GM12878 (cell line): ENCODE data around the gene PTPRD. TPM values are rescaled to one million over a fixed set of nuclear protein-coding genes. Genes with fewer than 3 reads are reported as not detected.

ENCODE experiments used
- ATAC-seq: fragments of 200-7000 bp; cut with Tn5 transposase; 3 replicates; pipeline ENCODE4 v1.9.1; 2020; ENCODE audit warnings: mild to moderate bottlenecking, moderate library complexity
- BruUV-seq: library from RNA; stranded (reverse); fragments of 400-500 nt; replicated peaks from 2 replicates; lab custom pipeline; 2021; lab: Mats Ljungman, UMichigan
- CTCF ChIA-PET: fragments of 300-600 bp; sonication (Branson Sonifier 250); formaldehyde crosslinking; extraction: SDS; loops from one replicate; lab custom pipeline; 2021; ENCODE audit warnings: inconsistent platforms; lab: Yijun Ruan, JAX
- POLR2A ChIA-PET: fragments of 350-600 bp; formaldehyde crosslinking; extraction: SDS; loops from one replicate; lab custom pipeline; 2021; ENCODE audit warnings: inconsistent platforms; lab: Charles Lee
- RAD21 ChIA-PET: fragments of 300-600 bp; sonication (Branson Sonifier 250); formaldehyde crosslinking; loops from one replicate; lab custom pipeline; 2023; ENCODE audit warnings: antibody characterized with exemption; ENCODE audit not compliant: unreplicated experiment; lab: Charles Lee
- SMC1A ChIA-PET: fragments of 300-600 bp; sonication (Branson Sonifier 250); formaldehyde crosslinking; loops from one replicate; lab custom pipeline; 2023; ENCODE audit not compliant: unreplicated experiment, uncharacterized antibody; lab: Charles Lee
- DNase-seq: peaks from one replicate; pipeline ENCODE4 v3.0.0-alpha.2; 2011; ENCODE audit warnings: low read depth, low spot score
- FAIRE-seq: peaks from 3 replicates; lab custom pipeline; 2011; peaks lifted over from hg19 to GRCh38; lab: Jason Lieb, UNC
- H2AFZ ChIP-seq: 2 replicates; pipeline ENCODE4 v1.6.0; 2011; ENCODE audit warnings: low read depth, low read length, control low read depth; ENCODE audit not compliant: control insufficient read depth
- H3K27ac ChIP-seq: 2 replicates; pipeline ENCODE4 v1.5.1; 2011; ENCODE audit warnings: control low read depth; ENCODE audit not compliant: control insufficient read depth, insufficient read depth
- H3K27me3 ChIP-seq, 2 experiments: replicated peaks in 1 of 2; 2 replicates each; pipeline versions ENCODE4 v1.6.0 to v1.6.1; 2011; ENCODE audit warnings: low read length in 1 of 2; ENCODE audit not compliant: control insufficient read depth in 2 of 2, insufficient read depth in 2 of 2
- H3K36me3 ChIP-seq, 2 experiments: 2 replicates each; pipeline ENCODE4 v1.5.1; 2011; ENCODE audit warnings: low read length in 1 of 2; ENCODE audit not compliant: control insufficient read depth in 2 of 2, insufficient read depth in 2 of 2
- H3K4me1 ChIP-seq: 2 replicates; pipeline ENCODE4 v1.6.1; 2011; ENCODE audit warnings: mild to moderate bottlenecking, low read length, moderate library complexity, mixed read lengths; ENCODE audit not compliant: control insufficient read depth, insufficient read depth
- H3K4me2 ChIP-seq: 2 replicates; pipeline ENCODE4 v1.6.0; 2011; ENCODE audit warnings: control low read depth; ENCODE audit not compliant: control insufficient read depth, insufficient read depth
- H3K4me3 ChIP-seq: fragments of 200-600 bp; sonication (generic); 2 replicates; pipeline ENCODE4 v1.5.1; 2016
- H3K79me2 ChIP-seq: 2 replicates; pipeline ENCODE4 v1.6.0; 2011; ENCODE audit warnings: low read length; ENCODE audit not compliant: control insufficient read depth, insufficient read depth
- H3K9ac ChIP-seq: 2 replicates; pipeline ENCODE4 v1.8.0; 2011; ENCODE audit warnings: low read length, control low read depth, mixed read lengths; ENCODE audit not compliant: control insufficient read depth, insufficient read depth
- H3K9me3 ChIP-seq: replicated peaks from 3 replicates; pipeline ENCODE4 v1.5.1; 2011; ENCODE audit warnings: mild to moderate bottlenecking, low read length; ENCODE audit not compliant: control insufficient read depth, insufficient read depth
- H4K20me1 ChIP-seq: 2 replicates; pipeline ENCODE4 v1.6.0; 2011; ENCODE audit not compliant: control insufficient read depth, insufficient read depth
- BCLAF1 ChIP-seq: fragments of 450-650 bp; IDR thresholded peaks from 2 replicates; pipeline ENCODE4 v1.6.1; 2017; ENCODE audit warnings: antibody characterized with exemption, mild to moderate bottlenecking, moderate library complexity
- CHD2 ChIP-seq: IDR thresholded peaks from 2 replicates; pipeline ENCODE4 v1.6.1; 2011; ENCODE audit warnings: low read depth, low read length, improper control_type of control experiment, borderline replicate concordance
- KAT2A ChIP-seq: conservative IDR thresholded peaks from 2 replicates; pipeline ENCODE4 v1.6.1; 2011; ENCODE audit warnings: low read depth, low read length; ENCODE audit not compliant: control insufficient read depth
- RELB ChIP-seq: fragments of 450-650 bp; IDR thresholded peaks from 2 replicates; pipeline ENCODE4 v1.6.1; 2017; ENCODE audit warnings: low read depth, mild to moderate bottlenecking, moderate library complexity
- SMAD5 ChIP-seq: IDR thresholded peaks from 2 replicates; pipeline ENCODE4 v1.6.1; 2016; ENCODE audit warnings: antibody characterized with exemption, low read depth
- SRF ChIP-seq, 2 experiments: IDR thresholded peaks; 2 replicates each; pipeline ENCODE4 v1.6.1; 2011; ENCODE audit warnings: low read depth in 2 of 2, low read length in 2 of 2, mild to moderate bottlenecking in 1 of 2, moderate library complexity in 1 of 2
- ZNF24 ChIP-seq: fragments of 450-650 bp; IDR thresholded peaks from 2 replicates; pipeline ENCODE4 v1.6.1; 2017; ENCODE audit warnings: antibody characterized with exemption, mild to moderate bottlenecking
- WGBS: methylation state at CpG from one replicate; pipeline ENCODE4 v1.1.6; 2016; ENCODE audit warnings: low lambda C conversion rate; ENCODE audit not compliant: insufficient replicate concordance, insufficient coverage; ENCODE audit errors: missing lambda C conversion rate; 5-methylcytosine and 5-hydroxymethylcytosine counted together
- in situ Hi-C: fragments of 300-500 bp; cut with MboI; formaldehyde crosslinking; loops from 9 replicates; pipeline ENCODE4 v1.14.3; 2018; ENCODE audit warnings: mixed read lengths
- intact Hi-C: fragments of 100-400 bp; cut with micrococcal nuclease; formaldehyde crosslinking; loops from one replicate; pipeline ENCODE4 v1.14.2; 2022; ENCODE audit not compliant: unreplicated experiment
- polyA plus RNA-seq, 11 experiments: library from polyadenylated mRNA; depleted of rRNA in 4 of 11; unstranded in 6 of 11; stranded (reverse) in 5 of 11; fragments of >200 nt; fragmentation: Nextera tagmentation in 4 of 11; fragmentation: Illumina TruSeq in 1 of 11; extraction: Ambion mirVana in 4 of 11; extraction: Trizol in 1 of 11; gene quantifications; 1 replicate in 1 of 11; 2 replicates in 10 of 11; pipeline versions ENCODE4 v1.2.1 to v1.2.3, GENCODE V29; 2011 to 2016; ENCODE audit warnings: inconsistent platforms in 2 of 11, missing spikeins in 2 of 11, low read depth in 1 of 11
- total RNA-seq, 4 experiments: library from RNA; depleted of rRNA in 3 of 4; stranded (reverse); fragments of >200 nt in 3 of 4; fragmentation: Illumina TruSeq in 1 of 4; extraction: Trizol in 1 of 4; gene quantifications; 2 replicates each; pipeline versions ENCODE4 v1.2.1 to v1.2.3, GENCODE V29; 2013 to 2021

Gene PTPRD
- total and polyA plus RNA-seq, 10 of the 15 experiments (the other 5 are each of a cell fraction or from before 2014, with no cell fraction given), result under 0.01 to 0.05 (median 0.01) TPM; not detected in 7

- no peaks in the 10 kb centered on the region for H3K36me3 ChIP-seq
- no peaks in the 10 kb centered on the region for H3K4me1 ChIP-seq
- H3K4me3 ChIP-seq, result no peak overlapping the region
- H3K9ac ChIP-seq, result no peak overlapping the region
- no TSS peak for BruUV-seq
- no peaks in the 10 kb centered on the region for H3K9me3 ChIP-seq
- CTCF ChIA-PET, result no interaction called here
- in situ Hi-C loops, result no loop called here
- no peak overlapping the region for H3K4me2 ChIP-seq
- no peak overlapping the region for H2AFZ ChIP-seq
- no peaks in the 10 kb centered on the region for H3K79me2 ChIP-seq
- SMC1A ChIA-PET, result no interaction called here
- DNase-seq, result no peak
- no peak for ATAC-seq
- no peak overlapping the region for H3K27ac ChIP-seq
- no peak for FAIRE-seq
- RAD21 ChIA-PET, result no interaction called here
- WGBS, result 0% methylated on average over 2 of the region's 2 CpGs
- no peak for TF ChIP-seq RELB
- TF ChIP-seq KAT2A, result no peak
- no peak for TF ChIP-seq SRF (IDR thresholded peaks at IDR 0.05; ENCODE audit: low read depth in 2 of 2, low read length in 2 of 2)
- TF ChIP-seq, all 136 proteins: peak for 0
- intact Hi-C loops, result no loop called here
- Histone ChIP-seq H3K27me3 (no peaks in the 10 kb centered on the region), H4K20me1 (no peaks in the 10 kb centered on the region)
- POLR2A ChIA-PET, result no interaction called here
Observed at GRCh38 chr9:9061627-9062026, 1551.2 kb downstream of the PTPRD start.

- no peak overlapping the region for H3K27ac ChIP-seq
- no peaks in the 10 kb centered on the region for H3K36me3 ChIP-seq
- DNase-seq (no peak), FAIRE-seq (no peak), ATAC-seq (no peak)
- no peak overlapping the region for H2AFZ ChIP-seq
- ChIA-PET POLR2A (no interaction called here), RAD21 (no interaction called here), SMC1A (interaction anchor here (0.8 kb wide), 1 partner anchor 713 kb away, joined by 3 read pairs; no protein-coding TSS in a partner anchor), CTCF (no interaction called here)
- H3K4me3 ChIP-seq, result no peak overlapping the region
- H3K79me2 ChIP-seq, result no peaks in the 10 kb centered on the region
- no peaks in the 10 kb centered on the region for H3K9me3 ChIP-seq
- BruUV-seq, result no TSS peak
- no peaks in the 10 kb centered on the region for H4K20me1 ChIP-seq
- 2% methylated on average over 3 of the region's 3 CpGs for WGBS
- no peak overlapping the region for H3K4me2 ChIP-seq
- H3K4me1 ChIP-seq, result no peaks in the 10 kb centered on the region
- TF ChIP-seq ZNF24 (no peak), CHD2 (no peak), SMAD5 (no peak), BCLAF1 (no peak)
- intact Hi-C loops, result no loop called here
- no peak overlapping the region for H3K9ac ChIP-seq
- no peaks in the 10 kb centered on the region for H3K27me3 ChIP-seq
- in situ Hi-C loops, result no loop called here
Observed at GRCh38 chr9:9054354-9054992, 1558.3 kb downstream of the PTPRD start.
